Measurements from ENCODE around the gene MAGI2. TPM values are rescaled to one million over a fixed set of nuclear protein-coding genes. Genes with fewer than 3 reads are reported as not detected.
A peak's percentile ranks its signal among the peaks of the same experiment; 100 is the strongest.

The MAGI2 gene
- total RNA-seq, 1 experiment from 2014 or later = 14.3 TPM

- Histone ChIP-seq H3K14ac (ENCODE audit: insufficient read depth, low read length) (no peak overlapping the region; the same call in 1 of the 2 replicates), H2BK5ac (ENCODE audit: insufficient read length, low read length) (no peak overlapping the region), H3K18ac (ENCODE audit: insufficient read length, low read depth, low read length) (no peak overlapping the region), H3K23ac (ENCODE audit: insufficient read length, low read depth, low read length) (no peak overlapping the region), H4K91ac (ENCODE audit: insufficient read length, low read depth, low read length) (no peak overlapping the region), H3K9me3 (ENCODE audit: control insufficient read depth, low read depth, low read length) (no peaks in the 10 kb centered on the region), H2BK15ac (ENCODE audit: low read depth, low read length) (no peak overlapping the region), H2BK120ac (ENCODE audit: low read depth, low read length, poor library complexity, severe bottlenecking) (no peak overlapping the region), H3K23me2 (ENCODE audit: insufficient read length, low read depth, low read length, poor library complexity, severe bottlenecking) (no peaks in the 10 kb centered on the region), H2AFZ (ENCODE audit: low read length) (no peak overlapping the region), H3K9ac (ENCODE audit: extremely low read depth, insufficient read length, low read length) (no peak overlapping the region), H3K4ac (ENCODE audit: low read depth, low read length) (no peak overlapping the region), H3K56ac (ENCODE audit: insufficient read length, low read depth, low read length) (no peak overlapping the region), H3T11ph (ENCODE audit: low read length) (no peak overlapping the region), H3K79me1 (ENCODE audit: insufficient read depth, low read depth, low read length, poor library complexity, severe bottlenecking) (no peaks in the 10 kb centered on the region), H3K4me1 (ENCODE audit: insufficient read depth, low read length) (no peaks in the 10 kb centered on the region), H2BK12ac (ENCODE audit: insufficient read length, low read depth, low read length) (no peak overlapping the region), H3K27ac (ENCODE audit: insufficient read length, low read depth, low read length) (no peak overlapping the region), H4K20me1 (ENCODE audit: control insufficient read depth, insufficient read depth, insufficient read length) (no peaks in the 10 kb centered on the region), H4K5ac (ENCODE audit: insufficient read length, low read depth, low read length) (no peak overlapping the region), H3K79me2 (ENCODE audit: insufficient read depth, low read length) (no peaks in the 10 kb centered on the region), H3K4me2 (ENCODE audit: insufficient read depth, insufficient read length, low read length) (no peak overlapping the region), H2AK5ac (ENCODE audit: insufficient read length, low read length) (no peak overlapping the region), H3K27me3 (ENCODE audit: insufficient read depth, low read length) (no peaks in the 10 kb centered on the region), H4K8ac (replicated peaks; ENCODE audit: insufficient read length, low read depth, low read length) (no peak overlapping the region), H2BK20ac (ENCODE audit: low read depth, low read length, poor library complexity, severe bottlenecking) (no peak overlapping the region)
- peak overlapping the region in 2 of 3 experiments; percentile 2 to 5; a peak in 1 of 7 replicates for H3K27ac Mint-ChIP-seq
- peaks cover 7 to 8% of the 10 kb centered on the region in 2 experiments for H3K9me3 Mint-ChIP-seq
- no peaks in the 10 kb centered on the region; a peak in 2 of 4 replicates for H3K4me1 Mint-ChIP-seq
- TF ChIP-seq, protein P1, sequence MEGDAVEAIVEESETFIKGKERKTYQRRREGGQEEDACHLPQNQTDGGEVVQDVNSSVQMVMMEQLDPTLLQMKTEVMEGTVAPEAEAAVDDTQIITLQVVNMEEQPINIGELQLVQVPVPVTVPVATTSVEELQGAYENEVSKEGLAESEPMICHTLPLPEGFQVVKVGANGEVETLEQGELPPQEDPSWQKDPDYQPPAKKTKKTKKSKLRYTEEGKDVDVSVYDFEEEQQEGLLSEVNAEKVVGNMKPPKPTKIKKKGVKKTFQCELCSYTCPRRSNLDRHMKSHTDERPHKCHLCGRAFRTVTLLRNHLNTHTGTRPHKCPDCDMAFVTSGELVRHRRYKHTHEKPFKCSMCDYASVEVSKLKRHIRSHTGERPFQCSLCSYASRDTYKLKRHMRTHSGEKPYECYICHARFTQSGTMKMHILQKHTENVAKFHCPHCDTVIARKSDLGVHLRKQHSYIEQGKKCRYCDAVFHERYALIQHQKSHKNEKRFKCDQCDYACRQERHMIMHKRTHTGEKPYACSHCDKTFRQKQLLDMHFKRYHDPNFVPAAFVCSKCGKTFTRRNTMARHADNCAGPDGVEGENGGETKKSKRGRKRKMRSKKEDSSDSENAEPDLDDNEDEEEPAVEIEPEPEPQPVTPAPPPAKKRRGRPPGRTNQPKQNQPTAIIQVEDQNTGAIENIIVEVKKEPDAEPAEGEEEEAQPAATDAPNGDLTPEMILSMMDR (conservative IDR thresholded peaks at IDR 0.05) = no peak
- DNase-seq = no peak
- H3K27me3 Mint-ChIP-seq (ENCODE audit: low read depth) = no peaks in the 10 kb centered on the region
- H3K36me3 Mint-ChIP-seq (ENCODE audit: insufficient read depth in 1 of 3, low read depth in 3 of 3) = peaks cover 9 to 21% (median 17%) of the 10 kb centered on the region in 3 experiments
- WGBS (ENCODE audit: extremely low coverage, insufficient read length, low lambda C conversion rate) = no CpG with 5 or more reads among the region's 5 CpGs
- H3K4me3 Mint-ChIP-seq = no peak overlapping the region
These were observed 910.9 kb downstream of the MAGI2 start for GRCh38 chr7:78542541-78542940.
